ENCODE results near the gene ACSL4.
"Not testable (repeated sequence)": the region's sequence is repeated elsewhere in the genome, so short reads cannot be mapped to it uniquely, and the experiment has no call there.

The ACSL4 gene

GRCh38 chrX:109751698-109752097 is 18.6 kb upstream of the ACSL4 start:
- TF ChIP-seq CTCF (IDR thresholded peaks at IDR 0.05; ENCODE audit: borderline replicate concordance, control extremely low read depth, extremely low read depth, insufficient read depth, missing control alignments), result no peak
- in situ Hi-C loops (cut with MboI; ENCODE audit: low sequenced_read_pairs, unreplicated experiment), result no loop called here
- DNase-seq (ENCODE audit: low spot score), result no peak

- DNase-seq (ENCODE audit: low spot score), result no peak
- in situ Hi-C loops (cut with MboI; ENCODE audit: low sequenced_read_pairs, unreplicated experiment), result no loop called here
- no peak for TF ChIP-seq CTCF (IDR thresholded peaks at IDR 0.05; ENCODE audit: borderline replicate concordance, control extremely low read depth, extremely low read depth, insufficient read depth, missing control alignments)
These were observed 16.1 kb upstream of the ACSL4 start for GRCh38 chrX:109749207-109749606.

- TF ChIP-seq CTCF (IDR thresholded peaks at IDR 0.05; ENCODE audit: borderline replicate concordance, control extremely low read depth, extremely low read depth, insufficient read depth, missing control alignments), result no peak
- in situ Hi-C loops (cut with MboI; ENCODE audit: low sequenced_read_pairs, unreplicated experiment), result no loop called here
- no peak for DNase-seq (ENCODE audit: low spot score)
These were observed 14.6 kb upstream of the ACSL4 start for GRCh38 chrX:109747681-109748080.

GRCh38 chrX:109742722-109743121 is 9.7 kb upstream of the ACSL4 start:
- no peak for TF ChIP-seq CTCF (IDR thresholded peaks at IDR 0.05; ENCODE audit: borderline replicate concordance, control extremely low read depth, extremely low read depth, insufficient read depth, missing control alignments)
- in situ Hi-C loops (cut with MboI; ENCODE audit: low sequenced_read_pairs, unreplicated experiment), result no loop called here
- no peak for DNase-seq (ENCODE audit: low spot score)

- DNase-seq (ENCODE audit: low spot score); in situ Hi-C loops (cut with MboI; ENCODE audit: low sequenced_read_pairs, unreplicated experiment): not testable (repeated sequence)
These were observed 7.8 kb upstream of the ACSL4 start for GRCh38 chrX:109740896-109741295.

- DNase-seq (ENCODE audit: low spot score), result no peak
- in situ Hi-C loops (cut with MboI; ENCODE audit: low sequenced_read_pairs, unreplicated experiment), result no loop called here
- TF ChIP-seq CTCF (IDR thresholded peaks at IDR 0.05; ENCODE audit: borderline replicate concordance, control extremely low read depth, extremely low read depth, insufficient read depth, missing control alignments), result no peak
These were observed 7.4 kb upstream of the ACSL4 start for GRCh38 chrX:109740433-109740809.

- in situ Hi-C loops (cut with MboI; ENCODE audit: low sequenced_read_pairs, unreplicated experiment), result no loop called here
- no peak for TF ChIP-seq CTCF (IDR thresholded peaks at IDR 0.05; ENCODE audit: borderline replicate concordance, control extremely low read depth, extremely low read depth, insufficient read depth, missing control alignments)
- DNase-seq (ENCODE audit: low spot score), result no peak
These were observed 6.8 kb upstream of the ACSL4 start for GRCh38 chrX:109739625-109740432.

Data from GM13976 (cell line).